UCSD-AML1 (cell line): ENCODE results near the gene MET.

Experiments
- DNase-seq: peaks from one replicate; lab custom pipeline; 2025; ENCODE audit not compliant: unreplicated experiment; lab: John Stamatoyannopoulos, UW

Gene MET

DNA sequence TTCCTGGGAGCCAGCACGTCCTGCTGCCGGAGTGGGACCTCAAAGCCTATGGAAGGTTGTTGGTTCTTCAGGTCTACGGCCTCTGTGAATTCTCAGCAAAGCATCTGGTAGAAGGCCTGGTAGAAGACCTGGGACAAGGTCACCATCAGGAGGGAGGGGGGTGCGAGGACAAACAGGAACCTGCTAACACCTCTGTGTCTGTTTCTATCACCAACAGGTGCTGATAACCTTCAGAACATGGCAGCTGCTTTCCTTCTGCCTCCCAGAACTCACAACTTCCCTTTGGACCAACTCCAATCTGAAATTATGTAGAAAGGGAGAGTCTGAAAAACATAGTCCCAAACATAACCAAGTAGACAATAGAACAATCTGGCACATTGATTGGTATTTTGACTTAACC, 8.3 kb upstream of the MET start:
- no peak for DNase-seq

DNA sequence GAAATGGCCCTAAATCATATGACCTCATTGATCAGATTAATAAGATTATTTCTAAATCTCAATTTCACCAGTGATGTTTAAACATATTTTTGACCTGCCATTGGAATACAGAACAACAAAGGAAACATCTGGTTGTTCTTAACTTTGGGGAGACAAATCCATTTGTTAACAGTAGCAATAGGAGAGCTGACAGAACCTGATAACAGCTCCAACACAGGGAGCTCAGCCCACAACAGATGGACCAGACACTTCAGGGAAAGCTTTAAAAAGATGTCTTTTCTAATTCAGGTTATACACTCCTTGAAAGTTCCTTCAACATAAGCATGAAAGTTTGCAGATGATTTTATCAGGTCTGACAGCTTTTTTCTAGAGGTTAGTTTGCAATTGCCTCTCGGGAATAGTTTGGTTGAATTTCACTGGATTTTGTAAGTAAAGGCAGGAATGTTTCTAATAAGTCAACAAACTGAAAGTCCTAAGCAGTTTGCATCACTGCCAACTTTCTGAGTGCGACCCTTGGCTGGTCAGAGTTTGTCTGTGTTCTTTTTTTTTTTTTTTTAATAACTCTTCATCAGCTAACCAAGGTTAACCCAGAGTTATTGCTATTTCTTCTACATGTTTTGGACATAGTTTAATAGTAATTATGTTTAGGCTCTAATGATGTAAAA, 6.5 kb upstream of the MET start:
- no peak for DNase-seq

GRCh38 chr7:116669769-116670168, 2.2 kb upstream of the MET start:
- no peak for DNase-seq

DNA sequence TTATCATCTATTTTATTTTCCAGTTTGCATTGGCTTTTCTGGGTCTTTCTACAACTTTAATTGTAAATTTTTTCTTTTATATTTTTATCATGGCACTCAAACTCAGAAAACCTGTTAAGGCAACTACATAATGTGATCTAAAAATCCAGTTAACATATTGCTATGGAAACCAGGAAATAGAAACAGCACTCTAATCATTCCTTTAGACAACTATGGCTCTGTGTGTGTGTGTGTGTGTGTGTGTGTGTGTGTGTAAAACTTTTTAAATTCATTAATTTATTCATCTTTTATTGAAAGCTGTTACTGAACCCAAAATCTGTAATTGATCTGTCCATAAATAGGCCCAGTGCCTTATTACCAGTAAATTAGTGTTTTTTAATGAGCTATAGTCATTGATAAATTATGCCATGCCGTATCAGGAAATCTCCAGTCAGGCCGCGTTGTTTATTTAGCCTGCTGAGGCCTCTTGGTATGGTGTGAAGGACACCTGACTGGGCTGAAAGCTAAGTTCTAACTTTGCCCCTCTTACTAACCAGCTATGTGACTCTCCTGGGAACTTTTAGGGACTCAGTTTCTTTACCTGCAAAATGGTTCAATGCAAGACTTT, 1.5 kb upstream of the MET start:
- no peak for DNase-seq

- DNase-seq = no peak
Observed at GRCh38 chr7:116671111-116671510, 885 bp upstream of the MET start.

GRCh38 chr7:116672596-116673456, 830 bp downstream of the MET start:
- DNase-seq = no peak

GRCh38 chr7:116673457-116673865, 1.5 kb downstream of the MET start:
- DNase-seq = no peak

GRCh38 chr7:116674508-116675173, 2.6 kb downstream of the MET start:
- no peak for DNase-seq

- no peak for DNase-seq
Observed at GRCh38 chr7:116675812-116676355, 3.9 kb downstream of the MET start.

DNA sequence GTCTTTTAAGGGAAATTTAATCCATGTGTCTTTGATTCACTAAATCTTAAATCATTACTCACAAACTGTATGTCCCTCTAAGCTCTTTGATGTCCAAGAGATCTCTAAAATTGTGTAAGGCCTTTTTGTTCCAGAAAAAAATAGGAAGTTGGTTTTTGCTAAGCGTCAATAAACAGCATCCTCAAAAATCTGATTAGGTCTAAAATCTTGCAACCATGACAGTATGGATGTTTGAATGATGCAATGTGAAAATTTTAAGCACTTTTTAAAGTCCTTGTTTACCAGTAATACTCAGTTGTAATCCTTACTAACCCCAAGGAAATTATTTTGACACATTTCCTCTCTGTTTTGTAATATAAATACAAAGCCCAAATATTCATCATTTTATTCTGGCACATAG, 6.8 kb downstream of the MET start:
- no peak for DNase-seq

DNA sequence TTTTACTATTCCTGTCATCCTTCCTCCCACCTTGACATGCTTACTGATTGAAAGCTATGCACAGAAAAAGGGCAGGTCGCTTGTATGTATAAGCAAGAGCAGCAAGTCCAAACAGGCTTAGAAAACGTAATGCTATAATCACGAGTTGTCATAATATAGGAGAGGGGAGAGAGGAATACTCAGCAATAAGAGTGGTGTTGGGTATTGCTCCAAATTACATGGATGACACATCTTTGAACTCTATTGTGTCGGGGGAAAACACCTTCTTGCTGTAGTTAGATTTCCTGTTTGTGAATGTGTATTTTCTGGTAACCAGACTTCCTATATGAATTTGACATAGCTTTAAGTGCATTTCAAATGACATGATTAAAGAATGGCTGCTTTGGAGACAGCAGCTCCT, 7.5 kb downstream of the MET start:
- DNase-seq = no peak

DNA sequence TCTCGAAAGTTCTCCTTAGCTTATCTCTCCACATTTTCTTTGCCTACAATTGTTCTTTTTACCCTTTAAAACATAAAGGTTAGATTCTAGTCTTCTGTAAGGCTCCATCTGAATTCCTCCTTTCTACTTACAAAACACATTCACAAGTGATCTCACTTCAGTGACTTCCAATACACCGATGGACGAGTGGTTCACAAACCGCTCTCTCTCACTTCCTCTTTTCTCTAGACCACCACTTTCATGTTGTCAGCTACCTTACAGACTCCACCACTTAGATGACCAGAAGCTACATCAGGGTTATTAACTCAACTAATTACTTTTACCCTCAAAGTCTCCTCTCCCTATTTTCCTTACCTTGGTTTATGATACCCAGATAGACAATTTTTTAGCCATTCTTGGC, 11.8 kb downstream of the MET start:
- DNase-seq = no peak

- DNase-seq = no peak
Observed at GRCh38 chr7:116686033-116686432, 14.0 kb downstream of the MET start.

DNA sequence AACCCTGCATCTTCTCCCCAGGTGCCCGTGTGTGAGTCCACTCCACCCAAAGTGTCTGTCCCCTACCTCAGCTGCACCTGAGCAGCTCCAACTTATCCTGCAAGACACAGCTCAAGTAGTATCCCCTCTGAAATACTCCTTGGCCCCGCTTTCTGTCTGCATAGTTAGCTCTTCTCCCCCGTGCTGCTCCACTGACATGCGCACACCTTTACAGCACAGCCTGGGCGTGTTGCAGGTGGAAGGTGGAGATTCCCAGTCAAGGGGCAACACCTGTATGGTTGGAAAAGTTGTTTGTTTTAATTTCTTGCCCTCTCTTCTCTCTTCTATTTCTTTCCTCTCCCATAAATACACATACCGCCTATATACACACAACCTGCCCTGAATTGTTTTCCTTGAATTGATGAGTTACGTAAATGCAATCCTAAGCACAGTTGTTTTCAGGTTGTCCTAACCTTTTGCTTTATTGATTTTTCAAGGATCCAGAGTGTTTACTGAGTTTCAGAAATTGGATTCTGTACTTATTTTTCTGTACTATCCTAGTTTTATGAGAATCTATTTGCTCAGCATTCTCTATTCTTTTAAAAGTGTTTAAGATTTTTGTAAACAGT, 14.9 kb downstream of the MET start:
- no peak for DNase-seq

- DNase-seq = no peak
Observed at GRCh38 chr7:116687801-116688201, 15.8 kb downstream of the MET start.

GRCh38 chr7:116689790-116690259, 17.8 kb downstream of the MET start:
- DNase-seq = no peak

GRCh38 chr7:116691664-116692063, 19.7 kb downstream of the MET start:
- DNase-seq = no peak

- no peak for DNase-seq
Observed at GRCh38 chr7:116692401-116693308, 20.7 kb downstream of the MET start.

DNA sequence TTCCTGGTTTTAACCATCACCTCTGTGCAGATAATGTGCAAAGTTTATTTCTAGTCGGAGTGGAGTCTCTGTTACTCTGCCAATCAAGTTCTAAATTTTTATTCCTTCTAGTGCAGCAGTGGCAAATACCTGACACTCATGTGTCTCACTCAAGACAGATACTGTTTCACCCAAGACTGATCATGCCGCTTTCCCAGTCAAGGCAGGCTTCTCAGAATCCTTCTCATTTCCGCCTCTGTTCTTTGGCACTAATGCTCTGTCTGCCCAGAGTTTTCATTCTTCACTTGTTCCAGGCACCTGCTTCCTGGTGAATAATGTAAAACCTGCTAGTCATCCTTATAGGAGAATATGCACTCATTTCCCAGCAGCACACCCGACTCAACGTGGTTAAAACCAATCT, 24.7 kb downstream of the MET start:
- no peak for DNase-seq

DNA sequence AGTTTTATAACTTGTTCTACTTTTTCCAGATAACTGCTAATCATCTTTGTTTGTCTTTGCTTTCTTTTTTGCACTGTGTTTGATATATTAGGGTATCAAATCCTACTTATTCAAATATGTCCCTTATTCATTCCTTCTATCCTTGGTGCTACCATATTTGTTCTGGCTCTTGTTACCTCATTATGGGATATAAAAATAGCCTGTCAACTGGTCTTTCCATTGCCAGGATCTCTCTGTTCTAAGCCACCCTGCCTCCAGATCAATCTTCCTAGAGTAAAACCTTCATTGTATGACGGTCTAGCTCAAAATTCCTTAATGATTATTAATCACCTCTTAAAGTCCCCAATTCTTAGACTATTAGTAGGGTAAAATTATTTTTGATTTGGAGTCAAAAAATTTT, 25.2 kb downstream of the MET start:
- no peak for DNase-seq
